CD4-positive, alpha-beta T cell treated with Interferon gamma for 1 hour (primary cell): ENCODE measurements around the gene ACAP2.
"Not testable (repeated sequence)": the region's sequence is repeated elsewhere in the genome, so short reads cannot be mapped to it uniquely, and the experiment has no call there.

Source experiments
- DNase-seq: peaks from one replicate; pipeline ENCODE4 v3.0.0-alpha.2; 2020

ACAP2 gene

DNA sequence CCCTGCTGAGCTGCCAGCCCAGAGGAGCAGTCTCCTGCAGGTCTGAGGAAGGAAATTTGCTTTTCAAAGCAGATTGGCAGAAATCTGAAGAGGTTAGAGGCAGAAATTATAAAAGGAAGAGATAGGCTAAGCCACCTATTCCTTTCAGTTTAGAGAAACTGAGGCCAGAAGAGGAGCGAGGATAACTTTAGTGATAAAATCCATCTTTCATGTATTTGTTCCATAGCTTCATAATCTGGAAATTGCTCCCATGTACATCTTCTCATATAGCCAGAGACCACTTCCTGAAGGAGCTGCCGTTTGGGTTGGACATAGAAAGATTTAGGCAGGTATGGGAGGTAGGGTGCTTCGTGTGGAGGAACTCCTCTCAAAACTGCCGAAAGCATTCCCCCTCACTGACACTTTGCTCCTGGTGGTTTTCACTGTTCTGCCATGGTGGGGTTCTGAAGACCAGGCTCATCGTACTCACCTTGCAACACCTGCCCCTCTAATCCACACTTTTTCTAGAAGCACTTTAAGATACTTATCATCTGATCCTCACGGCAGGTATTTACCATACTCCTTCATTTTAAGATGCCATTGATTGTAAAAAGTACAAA lies 670 bp upstream of the ACAP2 start:
- DNase-seq: no peak

DNA sequence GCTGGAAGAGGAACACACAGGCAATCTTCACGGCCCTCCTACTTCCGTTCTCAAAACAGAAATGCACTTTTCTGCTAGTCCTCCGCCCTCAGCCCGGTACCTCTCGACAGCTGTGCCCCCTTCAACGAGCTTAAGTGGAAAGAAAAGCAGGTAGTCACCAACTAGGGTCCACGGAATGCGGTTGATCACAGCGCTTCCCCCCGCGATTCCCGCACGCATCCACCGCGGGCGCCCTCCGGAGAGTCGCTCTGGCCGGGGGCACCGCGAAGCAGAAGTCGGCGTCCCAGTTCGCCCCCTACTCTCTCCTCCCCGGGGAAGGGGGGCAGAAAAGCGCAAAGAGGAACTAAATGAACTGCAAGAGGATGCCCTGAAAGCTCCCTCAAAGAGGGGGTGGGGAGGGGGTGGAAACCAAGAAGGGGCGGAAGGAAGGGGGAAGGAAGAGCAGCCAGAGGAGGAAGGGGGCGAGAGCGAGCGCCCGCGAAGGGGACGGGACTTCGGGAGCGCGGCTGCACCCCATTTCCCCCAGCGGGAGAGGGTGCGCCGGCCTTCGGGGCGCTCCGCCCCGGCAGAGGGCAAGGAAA lies 738 bp downstream of the ACAP2 start:
- peak; percentile 58 for DNase-seq

DNA sequence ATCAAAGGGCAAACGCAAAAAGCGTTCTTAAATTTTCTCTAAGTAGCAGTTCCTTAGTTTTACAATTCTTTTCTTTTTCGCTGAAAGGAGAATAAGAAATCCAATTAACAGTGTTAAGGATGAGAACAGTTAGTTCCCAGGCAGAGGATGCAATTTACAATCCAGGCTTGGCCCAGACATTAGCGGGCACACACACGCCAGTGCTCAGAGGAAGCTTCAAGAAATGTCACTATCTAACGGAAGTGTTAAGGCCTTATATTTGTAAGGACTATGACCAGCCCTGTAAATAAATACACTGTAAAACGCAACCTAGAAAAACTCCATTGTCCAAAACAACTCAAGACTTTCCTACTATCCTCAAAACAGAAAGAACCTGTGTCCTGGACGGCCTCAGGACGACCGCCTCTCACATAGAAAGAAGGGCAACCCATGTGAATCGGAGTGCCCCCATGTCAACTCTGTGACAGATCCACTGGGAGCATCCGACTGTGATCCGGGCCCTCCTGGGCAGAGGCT lies 1.3 kb downstream of the ACAP2 start:
- no peak for DNase-seq

DNA sequence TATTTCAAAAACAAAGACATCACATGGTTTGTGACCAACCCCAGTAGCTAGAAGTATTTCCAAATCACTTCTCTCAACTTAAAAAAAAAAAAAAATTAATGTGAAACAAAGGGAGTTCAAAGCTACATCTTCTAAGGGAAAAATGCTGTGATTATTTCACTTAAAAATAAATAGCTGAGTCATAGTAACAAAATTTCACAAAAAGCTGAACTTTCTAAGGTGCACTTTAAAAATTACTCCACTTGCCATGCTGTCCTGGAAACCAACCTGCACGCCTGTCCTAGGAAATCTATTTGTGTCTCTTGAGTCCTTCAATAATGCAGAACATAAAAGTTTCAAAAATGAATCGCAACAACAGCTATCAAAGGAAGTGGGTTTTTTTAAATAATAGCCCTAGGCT lies 1.8 kb downstream of the ACAP2 start:
- no peak for DNase-seq

DNA sequence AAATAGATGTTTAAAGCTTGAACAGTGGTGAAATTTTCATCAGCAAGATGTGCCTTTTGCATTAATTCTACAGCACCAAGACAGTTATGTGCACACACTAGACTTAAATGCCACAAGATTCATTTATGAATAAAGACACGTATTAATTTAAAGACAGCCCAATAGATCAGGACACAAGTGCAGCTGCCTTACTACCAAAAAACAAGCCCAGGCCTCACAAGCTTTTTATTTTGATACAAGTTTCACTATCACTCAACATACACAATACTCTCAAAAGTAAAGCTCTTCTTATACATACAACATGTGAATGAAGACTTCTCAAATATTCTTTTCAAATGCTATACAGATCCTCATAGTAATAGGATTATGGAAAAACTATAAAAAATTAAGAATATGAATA lies 2.4 kb downstream of the ACAP2 start:
- DNase-seq: no peak

DNA sequence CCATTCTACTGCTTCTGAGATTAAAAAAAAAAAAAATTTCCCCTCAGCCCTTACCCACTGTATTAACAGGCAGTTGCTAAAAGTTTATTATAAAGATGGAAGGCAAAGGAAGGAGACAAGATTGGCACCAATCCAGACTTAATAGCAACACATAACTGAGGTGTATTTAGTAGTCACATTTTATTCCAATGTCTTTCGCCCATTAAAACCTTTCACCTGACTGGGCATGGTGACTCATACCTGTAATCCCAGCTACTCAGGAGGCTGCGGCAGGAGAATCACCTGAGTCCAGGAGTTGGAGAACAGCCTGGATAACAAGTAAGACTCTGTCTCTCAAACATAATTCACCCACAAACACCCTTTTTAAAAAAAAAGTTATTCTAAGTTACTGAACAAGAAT lies 4.4 kb downstream of the ACAP2 start:
- DNase-seq: no peak

DNA sequence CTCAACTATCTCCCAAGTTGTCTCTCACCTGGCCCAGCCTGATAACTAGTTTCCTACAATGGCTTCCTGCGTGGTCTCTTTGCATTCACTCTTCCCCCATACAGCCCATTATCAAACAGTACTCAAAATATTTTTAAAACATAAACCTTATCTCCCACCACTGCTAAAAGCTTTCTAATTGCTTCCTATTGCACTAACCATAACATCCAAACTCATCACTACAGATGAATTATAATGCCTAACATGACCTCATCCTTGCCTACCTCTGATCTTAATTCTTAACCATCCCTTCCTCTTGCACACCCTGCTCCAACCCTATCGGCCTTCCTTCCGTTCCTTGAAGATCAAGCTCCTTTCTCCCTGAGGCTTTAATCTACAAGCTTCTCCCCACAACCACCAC lies 17.0 kb downstream of the ACAP2 start:
- no peak for DNase-seq

DNA sequence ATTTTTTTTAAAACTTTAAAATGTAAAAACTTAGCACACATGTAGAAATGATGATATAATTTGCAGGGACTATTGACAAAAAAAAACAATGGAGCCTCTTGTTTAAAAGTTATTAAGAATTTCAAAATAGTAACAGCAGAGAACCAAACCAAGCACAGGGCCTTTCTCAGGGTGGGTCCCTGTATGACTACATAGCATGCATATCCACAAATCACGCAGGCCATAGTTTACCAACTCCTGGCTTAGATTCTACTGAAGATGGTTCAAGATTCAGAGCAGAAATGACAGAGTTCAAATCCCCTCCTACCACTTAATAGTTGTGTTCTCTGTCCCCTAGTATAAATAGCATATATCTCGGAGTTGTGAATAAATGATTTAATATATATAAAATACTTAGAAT lies 19.0 kb downstream of the ACAP2 start:
- DNase-seq: no peak

DNA sequence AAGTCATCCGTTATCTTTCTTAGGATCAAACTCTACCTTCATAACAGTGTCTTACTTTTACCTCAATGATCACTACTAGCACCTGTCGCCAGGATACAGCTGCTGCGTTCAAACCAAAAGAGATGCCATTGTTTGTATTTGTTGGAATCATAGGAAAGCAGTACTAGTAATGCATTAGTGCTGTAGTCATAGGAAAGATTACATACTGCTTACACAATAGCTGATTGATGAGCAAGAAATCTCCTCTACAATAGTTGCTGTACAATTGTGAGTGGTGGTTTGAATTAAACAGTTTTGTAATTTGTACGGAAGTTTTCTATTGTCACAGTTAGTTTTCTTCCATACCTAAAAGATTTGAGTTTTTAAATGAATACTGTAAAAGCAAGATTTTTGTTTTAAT lies 21.4 kb downstream of the ACAP2 start:
- DNase-seq: no peak

DNA sequence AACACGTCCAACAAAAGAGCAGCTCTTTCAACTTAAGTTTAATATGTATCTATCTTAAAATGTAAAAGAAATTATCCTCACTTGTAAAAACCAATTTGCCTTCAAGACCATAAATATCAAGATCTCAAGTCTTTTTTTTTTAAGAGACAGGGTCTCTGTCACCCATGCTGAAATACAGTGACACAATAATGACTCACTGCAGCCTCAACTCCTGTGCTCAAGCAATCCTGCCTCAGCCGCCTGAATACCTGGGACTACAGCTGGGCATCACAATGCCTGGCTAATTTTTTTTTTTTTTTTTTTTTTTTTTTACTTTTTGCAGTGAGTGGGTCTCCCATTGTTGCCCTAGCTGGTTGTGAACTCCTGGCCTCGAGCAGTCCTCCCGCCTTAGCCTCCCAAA lies 26.0 kb downstream of the ACAP2 start:
- DNase-seq: no peak

DNA sequence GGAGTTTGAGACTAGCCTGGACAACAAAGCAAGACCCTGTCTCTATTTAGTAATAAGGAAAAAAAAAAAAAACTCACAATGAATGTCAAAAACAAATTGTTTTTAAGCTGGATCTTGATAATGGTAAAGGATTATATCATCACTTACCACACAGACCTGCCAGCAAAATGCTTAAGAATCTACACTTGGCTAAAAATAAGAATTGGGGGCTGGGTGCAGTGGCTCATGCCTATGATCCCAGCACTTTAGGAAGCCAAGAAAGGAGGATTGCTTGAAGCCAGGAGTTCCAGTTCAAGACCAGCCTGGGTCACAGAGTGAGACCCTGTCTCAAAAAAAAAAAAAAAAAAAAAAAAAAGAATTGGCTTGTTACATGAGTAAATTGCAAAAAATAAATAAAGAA lies 31.0 kb downstream of the ACAP2 start:
- no peak for DNase-seq

DNA sequence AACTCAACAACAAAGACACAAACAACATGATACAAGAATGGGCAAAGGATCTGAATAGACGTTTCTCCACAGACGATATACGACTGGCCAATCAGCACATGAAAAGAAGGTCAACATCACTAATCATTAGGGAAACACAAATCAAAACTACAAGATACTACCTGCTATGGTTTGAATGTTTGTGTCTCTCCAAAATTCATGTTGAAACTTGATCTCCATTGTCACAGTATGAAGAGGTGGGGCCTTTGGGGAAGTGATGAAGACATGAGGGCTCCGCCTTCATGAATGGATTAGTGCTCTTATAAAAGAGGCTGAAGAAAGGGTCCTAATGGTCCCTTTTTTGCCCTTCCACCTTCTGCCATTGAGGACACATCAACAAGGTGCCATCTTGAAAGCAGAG lies 32.3 kb downstream of the ACAP2 start:
- no peak for DNase-seq

DNA sequence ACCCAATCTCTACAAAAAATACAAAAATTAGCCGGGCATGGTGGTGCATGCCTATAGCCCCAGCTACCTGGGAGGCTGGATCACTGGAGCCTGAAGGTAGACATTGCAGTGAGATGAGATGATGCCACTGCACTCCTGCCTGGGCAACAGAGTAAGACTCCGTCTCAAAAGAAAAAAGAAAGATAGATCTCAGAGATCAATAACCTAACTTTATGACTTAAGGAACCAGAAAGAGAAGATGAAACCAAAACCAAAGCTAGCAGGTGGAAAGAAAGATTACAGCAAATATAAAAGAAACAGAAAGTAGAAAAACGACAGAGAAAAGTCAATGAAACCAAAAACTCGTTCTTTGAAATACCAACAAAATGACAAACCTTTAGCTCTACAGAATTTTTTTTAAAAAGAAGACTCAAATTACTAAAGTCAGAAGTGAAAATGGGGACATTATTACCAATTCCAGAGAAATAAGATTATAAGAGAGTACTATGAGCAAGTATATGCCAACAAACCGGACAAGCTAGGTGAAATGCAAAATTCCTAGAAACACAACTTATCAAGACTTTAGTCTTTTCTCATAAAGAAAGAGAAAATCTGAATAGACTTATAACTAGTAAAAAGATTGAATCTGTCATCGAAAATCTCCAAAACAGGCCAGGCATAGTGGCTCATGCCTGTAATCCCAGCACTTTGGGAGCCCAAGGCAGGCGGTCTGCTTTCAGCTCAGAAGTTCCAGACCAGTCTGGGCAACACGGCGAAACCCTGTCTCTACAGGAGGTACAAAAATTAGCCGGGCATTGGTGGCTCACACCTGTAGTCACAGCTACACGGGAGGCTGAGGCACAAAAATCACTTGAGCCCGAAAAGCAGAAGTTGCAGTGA lies 35.0 kb downstream of the ACAP2 start:
- no peak for DNase-seq

DNA sequence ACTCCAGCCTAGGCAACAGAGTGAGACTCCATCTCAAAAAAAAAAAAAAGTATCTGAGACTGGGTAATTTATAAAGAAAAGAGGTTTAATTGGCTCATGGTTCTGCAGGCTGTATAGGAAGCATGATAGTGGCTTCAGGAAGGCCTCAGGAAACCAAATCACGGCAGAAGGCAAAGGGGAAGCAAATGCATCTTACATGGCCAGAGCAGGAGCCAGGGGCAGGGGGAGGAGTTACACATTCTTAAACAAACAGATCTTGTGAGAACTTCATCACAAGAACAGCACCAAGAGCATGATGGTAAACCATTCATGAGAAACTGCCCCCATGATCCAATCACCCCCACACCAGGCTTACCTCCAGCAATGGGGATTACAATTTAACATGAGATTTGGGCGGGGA lies 37.2 kb downstream of the ACAP2 start:
- DNase-seq: peak; percentile 3

DNA sequence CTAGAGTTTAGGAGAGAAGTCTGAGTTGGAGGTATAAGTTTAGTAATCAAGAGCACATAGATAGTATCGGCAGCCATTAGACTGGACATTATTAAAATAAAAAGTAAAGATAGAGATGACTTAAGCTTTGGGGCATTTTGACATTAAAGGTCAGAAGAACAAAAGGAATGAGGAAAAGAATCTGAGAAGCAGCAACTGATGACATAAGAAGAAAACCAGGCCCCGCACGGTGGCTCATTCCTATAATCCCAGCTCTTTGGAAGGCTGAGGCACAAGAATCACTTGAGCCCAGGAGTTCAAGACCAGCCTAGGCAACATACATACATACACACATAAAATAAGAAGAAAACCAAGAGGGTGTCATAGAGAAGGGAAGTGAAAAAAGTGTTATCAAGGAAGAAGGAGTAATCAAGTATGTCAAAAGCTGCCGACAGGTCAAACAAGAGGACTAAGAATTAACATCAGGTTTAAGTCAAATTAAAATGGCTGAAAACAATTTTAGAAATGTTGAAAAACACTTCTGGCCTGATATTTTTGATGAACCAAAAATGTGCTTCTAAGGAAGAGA lies 38.9 kb downstream of the ACAP2 start:
- no peak for DNase-seq

DNA sequence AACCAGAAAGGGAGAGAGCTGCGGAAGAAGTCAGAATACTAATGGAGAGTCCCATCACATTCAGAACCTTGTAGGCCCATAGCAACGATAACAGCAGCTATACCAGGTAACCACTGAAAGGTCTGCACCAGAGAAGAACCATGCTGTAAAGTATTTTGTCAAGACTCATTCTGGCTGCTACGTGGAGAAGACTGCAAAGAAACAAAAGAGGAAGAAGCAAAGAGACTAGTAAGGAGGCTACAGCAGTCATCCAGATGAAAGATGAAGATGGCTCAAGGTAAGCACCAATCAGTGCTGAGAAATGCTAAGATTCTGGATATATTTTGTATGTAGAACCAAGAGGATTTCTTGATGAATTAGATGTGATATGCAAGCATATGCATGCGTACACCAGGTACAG lies 39.6 kb downstream of the ACAP2 start:
- DNase-seq: no peak

DNA sequence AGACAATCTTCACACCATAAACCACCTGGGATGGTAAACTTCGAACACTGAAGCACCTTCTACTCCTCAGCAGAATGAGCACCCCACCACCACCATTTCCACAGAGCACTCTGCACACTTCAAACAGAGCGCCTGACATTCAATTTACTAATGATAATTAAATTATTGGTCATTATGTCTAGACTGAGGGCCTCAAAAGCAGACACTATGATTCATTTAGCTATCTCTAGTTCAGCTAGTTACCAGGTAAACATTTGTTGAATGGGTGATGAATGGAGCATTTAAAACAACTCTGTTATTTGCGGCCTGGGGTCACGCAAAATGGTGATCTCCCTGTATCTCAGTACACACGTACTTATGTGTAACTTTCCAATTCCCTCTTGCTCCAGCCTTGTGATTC lies 40.9 kb downstream of the ACAP2 start:
- no peak for DNase-seq

DNA sequence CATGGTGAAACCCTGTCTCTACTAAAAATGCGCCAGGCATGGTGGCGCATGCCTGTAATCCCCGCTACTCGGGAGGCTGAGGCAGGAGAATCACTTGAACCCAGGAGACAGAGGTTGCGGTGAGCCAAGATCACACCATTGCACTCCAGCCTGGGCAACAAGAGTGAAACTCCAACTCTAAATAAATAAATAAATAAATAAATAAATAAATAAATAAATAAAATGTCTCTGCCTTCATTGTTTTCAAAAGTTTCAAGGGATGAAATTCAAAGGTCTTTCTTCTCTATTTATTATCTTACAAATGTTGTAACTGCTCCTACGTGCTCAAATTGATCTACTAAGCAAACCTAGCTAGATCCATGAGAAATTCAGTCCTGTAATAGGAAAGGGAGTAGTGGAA lies 44.4 kb downstream of the ACAP2 start:
- not testable (repeated sequence) for DNase-seq

DNA sequence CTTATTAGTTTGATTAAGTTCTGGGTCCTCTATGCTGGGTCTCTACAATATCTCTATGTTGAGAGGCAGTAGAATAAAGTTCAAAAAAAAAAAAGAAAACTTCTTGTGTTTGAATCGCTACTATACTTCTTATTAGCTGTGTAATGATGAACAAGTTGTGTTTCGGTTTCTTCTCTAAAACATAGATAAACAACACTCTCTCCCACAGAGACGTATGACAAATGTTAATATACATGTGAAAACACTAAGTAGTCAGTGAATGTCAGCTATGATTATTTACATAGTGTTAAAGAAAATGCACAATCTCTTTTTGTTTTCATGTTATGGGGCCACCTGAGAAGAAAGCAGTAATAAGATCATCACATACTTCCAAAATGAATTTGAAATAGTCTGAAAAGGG lies 45.3 kb downstream of the ACAP2 start:
- no peak for DNase-seq

DNA sequence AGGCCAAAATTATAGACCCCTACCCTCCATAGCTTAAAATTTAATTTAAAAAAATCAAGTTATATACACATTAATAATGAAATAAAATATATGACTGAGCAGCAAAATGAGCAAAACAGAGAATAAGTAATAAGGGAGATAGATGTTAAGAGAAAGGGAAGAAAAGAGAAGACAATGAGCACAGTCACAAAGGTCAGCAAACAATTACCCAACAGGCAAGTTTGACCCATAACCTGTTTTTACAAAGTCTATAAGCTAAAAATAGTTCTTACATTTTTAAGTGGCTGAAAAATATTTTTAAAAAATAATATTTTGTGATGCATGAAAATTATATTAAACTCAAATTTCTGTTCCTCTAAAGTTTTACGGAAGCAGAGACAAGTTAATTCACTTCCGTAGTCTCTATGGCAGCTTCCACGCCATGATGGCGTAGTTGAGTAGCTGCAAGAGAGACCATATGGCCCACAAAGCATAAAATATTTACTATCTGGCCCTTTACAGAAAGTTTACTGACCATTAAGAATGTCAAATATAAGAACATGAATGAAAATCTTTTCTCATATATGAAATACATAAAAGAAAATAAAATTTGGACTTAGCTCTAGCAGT lies 47.5 kb downstream of the ACAP2 start:
- no peak for DNase-seq

DNA sequence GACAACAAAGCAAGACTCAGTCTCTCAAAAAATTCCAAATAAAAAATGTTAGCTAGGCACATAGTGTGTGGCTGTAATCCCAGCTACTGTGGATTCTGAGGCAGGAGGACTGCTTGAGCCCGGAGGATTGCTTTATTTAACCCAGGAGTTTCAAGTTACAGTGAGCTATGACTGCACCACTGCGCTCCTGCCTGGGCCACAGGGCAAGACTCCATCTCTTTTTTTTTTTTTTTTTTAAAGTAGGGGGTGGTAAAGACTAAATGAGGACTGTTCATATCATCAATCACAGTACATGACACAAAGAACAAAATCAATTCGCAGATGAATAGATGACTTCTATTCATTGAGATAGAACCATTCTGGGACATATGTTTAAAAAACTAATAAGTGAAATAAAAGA lies 48.1 kb downstream of the ACAP2 start:
- no peak for DNase-seq

DNA sequence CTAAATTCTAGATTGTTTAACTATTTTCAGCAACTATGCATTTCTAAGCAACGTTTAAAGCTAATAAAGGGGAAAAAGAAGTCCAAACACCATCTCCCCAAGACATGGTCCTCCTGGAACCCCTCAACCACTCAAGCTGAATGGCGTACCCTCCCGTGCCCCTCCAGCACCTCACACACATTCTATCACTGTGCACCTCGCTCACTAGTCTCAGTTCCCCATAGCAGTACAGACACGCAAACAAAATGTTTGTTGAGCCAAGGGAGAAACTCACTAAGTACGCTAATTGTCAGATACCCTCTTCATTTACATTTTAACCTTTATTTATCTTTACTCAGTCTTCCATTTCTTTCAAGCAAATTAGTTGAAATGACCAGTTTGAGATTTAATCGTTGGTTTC lies 48.8 kb downstream of the ACAP2 start:
- DNase-seq: no peak

DNA sequence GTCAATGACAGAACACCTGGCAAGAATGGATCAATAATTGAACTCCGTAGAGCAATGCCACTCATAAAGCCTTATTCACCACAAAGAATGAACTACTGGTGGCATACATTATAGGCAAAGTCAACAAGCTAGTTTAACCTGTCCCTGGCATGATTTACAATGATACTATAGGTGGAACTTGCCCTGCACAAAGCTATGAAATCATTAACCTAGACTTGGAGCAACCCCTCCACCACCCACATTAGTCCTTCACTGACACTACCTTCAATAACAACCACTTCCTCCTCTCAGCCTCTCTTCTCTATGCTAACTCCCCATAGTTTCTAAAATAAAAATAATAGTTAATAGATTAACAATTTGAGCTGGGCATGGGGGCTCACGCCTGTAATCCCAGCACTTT lies 54.4 kb downstream of the ACAP2 start:
- DNase-seq: no peak
